ENCODE results near the gene PHETA1.

DNA sequence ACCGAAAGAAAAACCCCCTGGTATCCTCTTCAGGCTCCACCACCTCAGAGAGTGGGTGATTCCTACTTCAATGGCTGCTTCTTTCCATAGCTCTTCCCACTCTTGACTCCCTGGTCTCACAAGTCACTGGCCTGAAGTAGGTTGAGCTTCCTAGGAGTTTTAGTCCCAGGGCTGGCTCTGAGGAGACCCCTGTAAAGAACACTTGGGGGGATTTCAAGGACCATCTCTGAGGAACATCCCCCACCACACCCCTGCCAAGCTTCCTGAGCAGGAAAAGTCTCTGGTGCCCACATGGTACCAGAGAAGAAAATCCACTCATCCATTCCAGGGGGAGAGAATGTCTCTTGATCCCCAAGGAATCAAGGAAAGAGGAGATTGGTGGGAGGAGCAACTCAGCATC, 25.7 kb downstream of the PHETA1 start:
- TF ChIP-seq, protein P1, sequence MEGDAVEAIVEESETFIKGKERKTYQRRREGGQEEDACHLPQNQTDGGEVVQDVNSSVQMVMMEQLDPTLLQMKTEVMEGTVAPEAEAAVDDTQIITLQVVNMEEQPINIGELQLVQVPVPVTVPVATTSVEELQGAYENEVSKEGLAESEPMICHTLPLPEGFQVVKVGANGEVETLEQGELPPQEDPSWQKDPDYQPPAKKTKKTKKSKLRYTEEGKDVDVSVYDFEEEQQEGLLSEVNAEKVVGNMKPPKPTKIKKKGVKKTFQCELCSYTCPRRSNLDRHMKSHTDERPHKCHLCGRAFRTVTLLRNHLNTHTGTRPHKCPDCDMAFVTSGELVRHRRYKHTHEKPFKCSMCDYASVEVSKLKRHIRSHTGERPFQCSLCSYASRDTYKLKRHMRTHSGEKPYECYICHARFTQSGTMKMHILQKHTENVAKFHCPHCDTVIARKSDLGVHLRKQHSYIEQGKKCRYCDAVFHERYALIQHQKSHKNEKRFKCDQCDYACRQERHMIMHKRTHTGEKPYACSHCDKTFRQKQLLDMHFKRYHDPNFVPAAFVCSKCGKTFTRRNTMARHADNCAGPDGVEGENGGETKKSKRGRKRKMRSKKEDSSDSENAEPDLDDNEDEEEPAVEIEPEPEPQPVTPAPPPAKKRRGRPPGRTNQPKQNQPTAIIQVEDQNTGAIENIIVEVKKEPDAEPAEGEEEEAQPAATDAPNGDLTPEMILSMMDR (IDR thresholded peaks at IDR 0.05; ENCODE audit: low read depth, low read length, poor library complexity, severe bottlenecking) = no peak
- no peak for TF ChIP-seq EZH2phosphoT487 (IDR thresholded peaks at IDR 0.05; ENCODE audit: borderline replicate concordance, low read length)
